CD14-positive monocyte (primary cell): ENCODE data around the gene GPR132. TPM values are rescaled to one million over a fixed set of nuclear protein-coding genes. Genes with fewer than 3 reads are reported as not detected.

Source experiments
- DNase-seq, 3 donors: peaks; one replicate each; pipeline ENCODE4 v3.0.0-alpha.2; 2011 to 2022
- H2AFZ ChIP-seq: 2 replicates; pipeline ENCODE4 v1.6.0; 2012; ENCODE audit warnings: mild to moderate bottlenecking, low read depth, low read length, inconsistent platforms; ENCODE audit not compliant: insufficient read depth, poor library complexity, severe bottlenecking
- H3K27ac ChIP-seq, 2 donors: 1 replicate in 1 of 2; 2 replicates in 1 of 2; pipeline ENCODE4 v1.5.1; 2012 to 2013; ENCODE audit warnings: low read length in 2 of 2, control low read depth in 1 of 2, inconsistent platforms in 1 of 2, low read depth in 1 of 2, mild to moderate bottlenecking in 1 of 2
- H3K27me3 ChIP-seq, 2 donors: one replicate each; pipeline versions ENCODE4 v1.6.0 to v1.6.1; 2011 to 2013; ENCODE audit warnings: low read length in 2 of 2; ENCODE audit not compliant: control insufficient read depth in 2 of 2, insufficient read depth in 2 of 2
- H3K36me3 ChIP-seq, 2 donors: replicated peaks in 1 of 2; 1 replicate in 1 of 2; 2 replicates in 1 of 2; pipeline versions ENCODE4 v1.5.1 to v1.6.1; 2012 to 2013; ENCODE audit warnings: low read length in 2 of 2, control low read depth in 1 of 2, inconsistent platforms in 1 of 2, mild to moderate bottlenecking in 1 of 2; ENCODE audit not compliant: insufficient read depth in 2 of 2, control insufficient read depth in 1 of 2
- H3K4me1 ChIP-seq, 2 donors: 1 replicate in 1 of 2; 2 replicates in 1 of 2; pipeline versions ENCODE4 v1.5.1 to v1.6.1; 2012 to 2013; ENCODE audit warnings: low read length in 2 of 2, control low read depth in 1 of 2, inconsistent platforms in 1 of 2, mild to moderate bottlenecking in 1 of 2, moderate library complexity in 1 of 2; ENCODE audit not compliant: insufficient read depth in 2 of 2, control insufficient read depth in 1 of 2
- H3K4me2 ChIP-seq: replicated peaks from 2 replicates; pipeline ENCODE3; 2012; ENCODE audit warnings: low read length, moderate library complexity, mild to moderate bottlenecking; ENCODE audit not compliant: poor library complexity, severe bottlenecking; ENCODE audit errors: extremely low read depth
- H3K4me3 ChIP-seq, 3 experiments: fragments of 200-600 bp in 1 of 3; sonication (generic) in 1 of 3; replicated peaks in 1 of 3; 1 replicate in 2 of 3; 2 replicates in 1 of 3; pipeline ENCODE4 v1.5.1; 2011 to 2013; ENCODE audit warnings: low read length in 3 of 3, mild to moderate bottlenecking in 3 of 3, control low read depth in 2 of 3, low read depth in 2 of 3, inconsistent platforms in 1 of 3, moderate library complexity in 1 of 3
- H3K79me2 ChIP-seq: 2 replicates; pipeline ENCODE4 v1.6.0; 2012; ENCODE audit warnings: mild to moderate bottlenecking, control low read depth, inconsistent platforms, low read length, moderate library complexity; ENCODE audit not compliant: insufficient read depth
- H3K9ac ChIP-seq: 2 replicates; pipeline ENCODE4 v1.6.0; 2017; ENCODE audit warnings: low read length, mild to moderate bottlenecking; ENCODE audit not compliant: insufficient read depth, poor library complexity, severe bottlenecking
- H3K9me3 ChIP-seq, 2 donors: replicated peaks in 1 of 2; 1 replicate in 1 of 2; 2 replicates in 1 of 2; pipeline versions ENCODE4 v1.5.1 to v1.6.1; 2012 to 2013; ENCODE audit warnings: low read length in 2 of 2, control low read depth in 1 of 2; ENCODE audit not compliant: control insufficient read depth in 1 of 2, insufficient read depth in 1 of 2
- H4K20me1 ChIP-seq: 2 replicates; pipeline ENCODE4 v1.6.0; 2012; ENCODE audit warnings: mild to moderate bottlenecking, low read length, control low read depth, moderate library complexity; ENCODE audit not compliant: insufficient read depth
- H3K27ac Mint-ChIP-seq, 7 donors: one replicate each; pipeline ENCODE4 v1.8.0; 2020; ENCODE audit warnings: mild to moderate bottlenecking in 7 of 7, mixed read lengths in 7 of 7, moderate library complexity in 6 of 7, inconsistent platforms in 2 of 7
- H3K27me3 Mint-ChIP-seq, 3 donors: one replicate each; pipeline ENCODE4 v1.8.0; 2021 to 2022; ENCODE audit warnings: low read depth in 3 of 3, mild to moderate bottlenecking in 3 of 3, mixed read lengths in 3 of 3, moderate library complexity in 3 of 3, inconsistent platforms in 1 of 3
- H3K36me3 Mint-ChIP-seq, 2 donors: one replicate each; pipeline ENCODE4 v1.8.0; 2020; ENCODE audit warnings: mixed read lengths in 2 of 2, inconsistent platforms in 1 of 2, mild to moderate bottlenecking in 1 of 2
- H3K4me1 Mint-ChIP-seq: one replicate; pipeline ENCODE4 v1.8.0; 2020; ENCODE audit warnings: mild to moderate bottlenecking, mixed read lengths
- H3K4me3 Mint-ChIP-seq, 2 donors: one replicate each; pipeline ENCODE4 v1.8.0; 2020; ENCODE audit warnings: mild to moderate bottlenecking in 2 of 2, mixed read lengths in 2 of 2, moderate library complexity in 1 of 2
- H3K9me3 Mint-ChIP-seq, 7 donors: one replicate each; pipeline ENCODE4 v1.8.0; 2020 to 2022; ENCODE audit warnings: mixed read lengths in 7 of 7, mild to moderate bottlenecking in 6 of 7, moderate library complexity in 6 of 7, inconsistent platforms in 2 of 7
- CTCF ChIP-seq: fragments of 200-600 bp; IDR thresholded peaks from one replicate; pipeline ENCODE4 v1.8.0; 2022; ENCODE audit warnings: antibody characterized with exemption, mild to moderate bottlenecking
- WGBS: methylation state at CpG from one replicate; pipeline ENCODE4 v1.1.5; 2013; ENCODE audit warnings: missing lambda C conversion rate; ENCODE audit not compliant: insufficient coverage; 5-methylcytosine and 5-hydroxymethylcytosine counted together
- intact Hi-C, 2 donors: fragments of 100-400 bp; cut with micrococcal nuclease; formaldehyde crosslinking; loops; one replicate each; pipeline versions ENCODE4 v1.15.0 to v1.15.1; 2023
- polyA plus RNA-seq, 3 donors: library from polyadenylated mRNA; depleted of rRNA in 1 of 3; unstranded in 2 of 3; stranded (reverse) in 1 of 3; fragments of 300-500 nt in 2 of 3; fragments of >200 nt in 1 of 3; fragmentation: Illumina TruSeq in 2 of 3; gene quantifications; 1 replicate in 2 of 3; 2 replicates in 1 of 3; pipeline ENCODE4 v1.2.3, GENCODE V29; 2012 to 2021

The GPR132 gene
- polyA plus RNA-seq, 3 donors: 6.3 to 19.0 (median 13.0) TPM

- Mint-ChIP-seq H3K4me3 (no peak overlapping the region), H3K27ac (no peak overlapping the region), H3K36me3 (no peaks in the 10 kb centered on the region), H3K27me3 (peaks cover 14 to 41% (median 38%) of the 10 kb centered on the region in 3 donors), H3K4me1 (no peaks in the 10 kb centered on the region), H3K9me3 (peaks cover 9 to 23% (median 13%) of the 10 kb centered on the region in 7 donors)
- no peaks in the 10 kb centered on the region for H3K4me1 ChIP-seq
- intact Hi-C loops: no loop called here
- no peaks in the 10 kb centered on the region for H3K79me2 ChIP-seq
- DNase-seq: no peak
- H3K9ac ChIP-seq: no peak overlapping the region
- H3K27ac ChIP-seq: no peak overlapping the region
- no peak for TF ChIP-seq CTCF
- no peaks in the 10 kb centered on the region for H4K20me1 ChIP-seq
- no peak overlapping the region for H3K4me3 ChIP-seq
- peaks cover 6 to 18% of the 10 kb centered on the region in 2 donors for H3K9me3 ChIP-seq
- no peaks in the 10 kb centered on the region for H3K36me3 ChIP-seq
- H3K4me2 ChIP-seq: no peak overlapping the region
- 90% methylated on average over 1 of the region's 3 CpGs for WGBS
- no peak overlapping the region for H2AFZ ChIP-seq
- H3K27me3 ChIP-seq: peaks cover 7 to 10% of the 10 kb centered on the region in 2 donors
These were observed 37.7 kb upstream of the GPR132 start for GRCh38 chr14:105102893-105103292.

- H3K27me3 Mint-ChIP-seq: peaks cover 9 to 38% (median 35%) of the 10 kb centered on the region in 3 donors
- H3K9ac ChIP-seq: no peak overlapping the region
- H3K4me1 Mint-ChIP-seq: no peaks in the 10 kb centered on the region
- 100% methylated on average over 7 of the region's 7 CpGs for WGBS
- intact Hi-C loops: no loop called here
- H3K36me3 ChIP-seq: no peaks in the 10 kb centered on the region
- no peak overlapping the region for H3K4me3 Mint-ChIP-seq
- no peak overlapping the region for H2AFZ ChIP-seq
- DNase-seq: no peak
- H4K20me1 ChIP-seq: no peaks in the 10 kb centered on the region
- no peak overlapping the region for H3K4me2 ChIP-seq
- no peak overlapping the region for H3K27ac Mint-ChIP-seq
- H3K27me3 ChIP-seq: peaks cover 7 to 10% of the 10 kb centered on the region in 2 donors
- no peak overlapping the region for H3K27ac ChIP-seq
- peaks cover 9 to 23% (median 13%) of the 10 kb centered on the region in 7 donors for H3K9me3 Mint-ChIP-seq
- peaks cover 6 to 18% of the 10 kb centered on the region in 2 donors for H3K9me3 ChIP-seq
- no peak for TF ChIP-seq CTCF
- H3K4me1 ChIP-seq: no peaks in the 10 kb centered on the region
- H3K36me3 Mint-ChIP-seq: no peaks in the 10 kb centered on the region
- no peak overlapping the region for H3K4me3 ChIP-seq
- H3K79me2 ChIP-seq: no peaks in the 10 kb centered on the region
These were observed 37.2 kb upstream of the GPR132 start for GRCh38 chr14:105102361-105102870.
